Stimulated activated naive CD8-positive, alpha-beta T cell treated with anti-CD3 and anti-CD28 coated beads, Interleukin-15, Interleukin-2, amounts not matched to agents 100 U/mL and 50 U/mL, for 24 hours (primary cell): Measurements from ENCODE around the gene CDV3.

Experiments
- ATAC-seq: fragments of 150-1000 bp; cut with Tn5 transposase; one replicate; pipeline ENCODE4 v1.10.0; 2021
- DNase-seq: peaks from one replicate; pipeline ENCODE4 v3.0.0; 2021

CDV3 gene

GRCh38 chr3:133606342-133606741 lies 32.9 kb downstream of the CDV3 start:
- ATAC-seq, result no peak

GRCh38 chr3:133606902-133607301 lies 33.4 kb downstream of the CDV3 start:
- ATAC-seq, result no peak

More at GRCh38 chr3:133606342-133606741, 32.9 kb downstream of the CDV3 start:
- DNase-seq, result no peak

GRCh38 chr3:133607816-133608215 lies 34.3 kb downstream of the CDV3 start:
- DNase-seq, result no peak
- ATAC-seq, result no peak

More at GRCh38 chr3:133606902-133607301, 33.4 kb downstream of the CDV3 start:
- no peak for DNase-seq

- no peak for ATAC-seq
- DNase-seq, result no peak
Observed at GRCh38 chr3:133608388-133608787, 34.9 kb downstream of the CDV3 start.

- ATAC-seq (no peak), DNase-seq (no peak)
Observed at GRCh38 chr3:133610031-133610430, 36.5 kb downstream of the CDV3 start.

- ATAC-seq (no peak), DNase-seq (no peak)
Observed at GRCh38 chr3:133611534-133611933, 38.0 kb downstream of the CDV3 start.

GRCh38 chr3:133620066-133620784 lies 46.7 kb downstream of the CDV3 start:
- no peak for DNase-seq
- ATAC-seq, result no peak

GRCh38 chr3:133627789-133628188 lies 54.3 kb downstream of the CDV3 start:
- DNase-seq (no peak), ATAC-seq (no peak)

- DNase-seq, result no peak
- no peak for ATAC-seq
Observed at GRCh38 chr3:133629146-133629545, 55.7 kb downstream of the CDV3 start.

- no peak for DNase-seq
Observed at GRCh38 chr3:133633439-133633838, 60.0 kb downstream of the CDV3 start.

More at GRCh38 chr3:133633439-133633838, 60.0 kb downstream of the CDV3 start:
- ATAC-seq, result no peak
